Loucy (cell line): ENCODE measurements around the gene SNAP23.

Experiments used
- H2AFZ ChIP-seq: fragments of 200-600 bp; sonication (generic); 2 replicates; pipeline ENCODE4 v1.6.0; 2016; ENCODE audit warnings: antibody characterized with exemption, mild to moderate bottlenecking, low read length, moderate library complexity
- H3F3A ChIP-seq: fragments of 200-600 bp; 2 replicates; pipeline ENCODE4 v1.6.0; 2016; ENCODE audit warnings: antibody characterized with exemption, low read depth, mild to moderate bottlenecking
- H3K27me3 ChIP-seq: fragments of 200-600 bp; sonication (generic); 2 replicates; pipeline ENCODE4 v1.6.1; 2014; ENCODE audit warnings: low read length, mild to moderate bottlenecking; ENCODE audit not compliant: insufficient read depth, poor library complexity, severe bottlenecking
- H3K36me3 ChIP-seq: fragments of 200-600 bp; sonication (generic); 2 replicates; pipeline ENCODE4 v1.6.1; 2016; ENCODE audit warnings: low read length; ENCODE audit not compliant: insufficient read depth
- H3K4me1 ChIP-seq: fragments of 200-600 bp; sonication (generic); 2 replicates; pipeline ENCODE4 v1.5.1; 2014; ENCODE audit warnings: low read length, mild to moderate bottlenecking; ENCODE audit not compliant: insufficient read depth, poor library complexity, severe bottlenecking
- H3K4me2 ChIP-seq: fragments of 200-600 bp; sonication (generic); 2 replicates; pipeline ENCODE4 v1.6.0; 2014; ENCODE audit warnings: antibody characterized with exemption, low read length, low read depth, mild to moderate bottlenecking; ENCODE audit not compliant: poor library complexity, severe bottlenecking
- H3K4me3 ChIP-seq: fragments of 200-600 bp; sonication (generic); 2 replicates; pipeline ENCODE4 v1.5.1; 2014; ENCODE audit warnings: low read length, mild to moderate bottlenecking, mixed read lengths; ENCODE audit not compliant: poor library complexity, severe bottlenecking
- H3K79me2 ChIP-seq: fragments of 200-600 bp; sonication (generic); 2 replicates; pipeline ENCODE4 v1.6.1; 2014; ENCODE audit warnings: low read length; ENCODE audit not compliant: insufficient read depth
- H3K9ac ChIP-seq: fragments of 200-600 bp; sonication (generic); 2 replicates; pipeline ENCODE4 v1.6.0; 2014; ENCODE audit warnings: mild to moderate bottlenecking, low read depth, low read length, moderate library complexity; ENCODE audit not compliant: poor library complexity, severe bottlenecking
- H3K9me2 ChIP-seq: fragments of 200-600 bp; sonication (generic); replicated peaks from 2 replicates; pipeline ENCODE4 v1.6.1; 2016; ENCODE audit warnings: low read depth, low read length, mixed read lengths
- H3K9me3 ChIP-seq: fragments of 200-600 bp; sonication (generic); 2 replicates; pipeline ENCODE4 v1.6.1; 2014; ENCODE audit warnings: mild to moderate bottlenecking, antibody characterized with exemption, low read length, low read depth; ENCODE audit not compliant: insufficient read depth
- H4K20me1 ChIP-seq: fragments of 200-600 bp; sonication (generic); 2 replicates; pipeline ENCODE4 v1.6.0; 2014; ENCODE audit warnings: antibody characterized with exemption, low read length, mild to moderate bottlenecking; ENCODE audit not compliant: insufficient read depth, poor library complexity, severe bottlenecking
- EZH2phosphoT487 ChIP-seq: fragments of 200-600 bp; IDR thresholded peaks from 2 replicates; pipeline ENCODE4 v1.6.1; 2018; ENCODE audit warnings: antibody characterized with exemption, mild to moderate bottlenecking, moderate library complexity, borderline replicate concordance
- TF ChIP-seq, protein P1 (sequence below): fragments of 200-600 bp; sonication (generic); conservative IDR thresholded peaks from 2 replicates; pipeline ENCODE4 v1.5.1; 2014; ENCODE audit warnings: mild to moderate bottlenecking, antibody characterized with exemption, low read length

The SNAP23 gene

GRCh38 chr15:42581272-42581730 lies 85.9 kb downstream of the SNAP23 start:
- H2AFZ ChIP-seq: peak overlapping the region; percentile 92
- TF ChIP-seq, protein P1, sequence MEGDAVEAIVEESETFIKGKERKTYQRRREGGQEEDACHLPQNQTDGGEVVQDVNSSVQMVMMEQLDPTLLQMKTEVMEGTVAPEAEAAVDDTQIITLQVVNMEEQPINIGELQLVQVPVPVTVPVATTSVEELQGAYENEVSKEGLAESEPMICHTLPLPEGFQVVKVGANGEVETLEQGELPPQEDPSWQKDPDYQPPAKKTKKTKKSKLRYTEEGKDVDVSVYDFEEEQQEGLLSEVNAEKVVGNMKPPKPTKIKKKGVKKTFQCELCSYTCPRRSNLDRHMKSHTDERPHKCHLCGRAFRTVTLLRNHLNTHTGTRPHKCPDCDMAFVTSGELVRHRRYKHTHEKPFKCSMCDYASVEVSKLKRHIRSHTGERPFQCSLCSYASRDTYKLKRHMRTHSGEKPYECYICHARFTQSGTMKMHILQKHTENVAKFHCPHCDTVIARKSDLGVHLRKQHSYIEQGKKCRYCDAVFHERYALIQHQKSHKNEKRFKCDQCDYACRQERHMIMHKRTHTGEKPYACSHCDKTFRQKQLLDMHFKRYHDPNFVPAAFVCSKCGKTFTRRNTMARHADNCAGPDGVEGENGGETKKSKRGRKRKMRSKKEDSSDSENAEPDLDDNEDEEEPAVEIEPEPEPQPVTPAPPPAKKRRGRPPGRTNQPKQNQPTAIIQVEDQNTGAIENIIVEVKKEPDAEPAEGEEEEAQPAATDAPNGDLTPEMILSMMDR: 0 out of 2 replicates have a peak, but pooled peaks have one; percentile 19
- no peak for TF ChIP-seq EZH2phosphoT487
- no peaks in the 10 kb centered on the region for H3K9me2 ChIP-seq
- peaks cover 8% of the 10 kb centered on the region; the same call in 1 of the 2 replicates for H3K36me3 ChIP-seq
- peaks cover 96% of the 10 kb centered on the region for H3K79me2 ChIP-seq
- peak overlapping the region; percentile 76 for H3K9ac ChIP-seq
- peaks cover 62% of the 10 kb centered on the region for H3K4me1 ChIP-seq
- H4K20me1 ChIP-seq: peaks cover 24% of the 10 kb centered on the region
- peak overlapping the region; percentile 93 for H3K4me2 ChIP-seq
- H3K27me3 ChIP-seq: no peaks in the 10 kb centered on the region
- H3K9me3 ChIP-seq: no peaks in the 10 kb centered on the region
- peak overlapping the region; percentile 76 for H3K4me3 ChIP-seq
- no peaks in the 10 kb centered on the region for H3F3A ChIP-seq
